Inflammatory macrophage treated with lipopolysaccharide for 4 hours (primary cell): ENCODE results near the gene CCNA1.

ENCODE experiments used
- DNase-seq: peaks from one replicate; pipeline ENCODE4 v3.0.0-alpha.2; 2020

Gene CCNA1

DNA sequence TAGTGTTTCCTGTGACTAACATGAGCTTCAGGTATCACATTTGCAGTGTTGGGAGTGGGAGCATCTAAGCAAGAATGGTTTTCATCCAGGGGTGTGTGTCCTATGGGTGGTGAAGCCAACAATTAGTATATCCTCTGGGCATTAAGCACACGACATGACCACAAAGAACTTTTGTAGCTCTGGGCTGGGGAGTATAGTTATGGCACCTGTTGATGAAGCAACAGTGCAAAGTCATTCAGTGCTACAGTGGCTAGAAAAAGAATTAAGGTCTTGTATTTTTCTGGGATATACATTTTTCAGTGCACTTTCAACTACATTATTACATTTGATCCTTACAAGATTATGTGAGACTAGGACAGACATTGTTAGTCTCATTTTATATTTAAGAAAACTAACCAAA, 21.8 kb downstream of the CCNA1 start:
- no peak for DNase-seq

GRCh38 chr13:36454987-36455386, 22.7 kb downstream of the CCNA1 start:
- no peak for DNase-seq

GRCh38 chr13:36456577-36456976, 24.3 kb downstream of the CCNA1 start:
- no peak for DNase-seq

DNA sequence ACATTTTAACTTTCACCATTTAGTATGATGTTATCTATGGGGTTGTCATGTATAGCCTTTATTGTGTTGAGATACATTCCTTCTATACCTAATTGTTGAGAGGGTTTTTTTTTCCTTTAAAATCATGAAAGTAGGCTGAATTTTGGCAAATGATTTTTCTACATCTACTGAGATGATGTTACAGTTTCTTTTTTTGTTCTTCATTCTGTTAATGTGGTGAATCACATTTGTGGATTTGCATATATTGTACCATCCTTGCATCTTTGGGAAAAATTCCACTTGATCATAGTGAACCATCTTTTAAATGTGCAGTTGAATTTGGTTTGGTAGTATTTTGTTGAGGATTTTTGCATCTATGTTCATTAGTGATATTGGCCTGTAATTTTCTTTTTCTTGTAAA, 29.2 kb downstream of the CCNA1 start:
- DNase-seq, result no peak

DNA sequence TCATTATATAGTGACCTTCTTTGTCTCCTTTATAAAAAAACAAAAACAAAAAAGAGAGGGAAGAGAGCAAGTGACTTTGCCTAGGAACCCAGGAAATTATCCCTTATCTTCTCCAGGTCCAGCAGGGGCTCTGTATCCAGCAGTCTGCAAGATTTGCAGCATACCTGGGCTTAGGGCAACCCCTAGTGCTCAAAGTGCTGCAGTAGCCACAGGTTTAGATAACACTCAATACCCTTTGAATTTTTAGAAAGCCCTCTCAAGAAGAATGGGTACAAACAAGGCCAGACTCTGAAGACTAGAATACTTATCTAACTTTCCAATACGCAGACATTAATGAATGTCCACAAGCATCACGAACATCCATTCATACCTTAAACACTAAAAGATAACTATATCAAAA, 43.2 kb downstream of the CCNA1 start:
- peak; percentile 27 for DNase-seq

- DNase-seq, result no peak
Measured at GRCh38 chr13:36476661-36477060, 44.4 kb downstream of the CCNA1 start.

GRCh38 chr13:36480726-36481427, 48.6 kb downstream of the CCNA1 start:
- no peak for DNase-seq

GRCh38 chr13:36490055-36490454, 57.8 kb downstream of the CCNA1 start:
- no peak for DNase-seq
